ENCODE results near the gene STOML3.

GRCh38 chr13:38957794-38958592 lies 32.6 kb downstream of the STOML3 start:
- TF ChIP-seq CTCF (conservative IDR thresholded peaks at IDR 0.05 in 1 of 2, IDR thresholded peaks at IDR 0.05 in 1 of 2; ENCODE audit: extremely low read depth in 1 of 2, insufficient read depth in 1 of 2, low read depth in 1 of 2, low read length in 2 of 2), result no peak
- TF ChIP-seq EZH2 (IDR thresholded peaks at IDR 0.05; ENCODE audit: borderline replicate concordance, low read length), result no peak
